ENCODE results near the gene ZNF385D.
A peak's percentile ranks its signal among the peaks of the same experiment; 100 is the strongest.

ZNF385D gene

GRCh38 chr3:21654241-21654640 lies 96.8 kb downstream of the ZNF385D start:
- no peaks in the 10 kb centered on the region for H3K79me1 ChIP-seq (replicated peaks; ENCODE audit: low read length, poor library complexity, severe bottlenecking)
- WGBS = 74% methylated on average over 4 of the region's 5 CpGs

GRCh38 chr3:21649519-21649918 lies 101.5 kb downstream of the ZNF385D start:
- H2AFZ ChIP-seq (ENCODE audit: low read depth, low read length) = no peak overlapping the region
- H2AK5ac ChIP-seq (ENCODE audit: low read length, severe bottlenecking) = no peak overlapping the region
- H4K91ac ChIP-seq (ENCODE audit: low read length) = no peak overlapping the region
- no peak overlapping the region for H2BK120ac ChIP-seq (ENCODE audit: low read depth, low read length)
- WGBS = no CpG with 5 or more reads among the region's 1 CpG
- H2BK5ac ChIP-seq (ENCODE audit: low read depth, low read length, poor library complexity, severe bottlenecking) = no peak overlapping the region
- H4K8ac ChIP-seq (ENCODE audit: low read length) = no peak overlapping the region
- H3K14ac ChIP-seq (ENCODE audit: low read length in 2 of 2) = no peak overlapping the region
- no peak overlapping the region for H3K9ac ChIP-seq (ENCODE audit: low read length)
- H3K4ac ChIP-seq (ENCODE audit: low read depth in 1 of 2, low read length in 2 of 2) = no peak overlapping the region
- no peak overlapping the region for H3K4me3 ChIP-seq (ENCODE audit: insufficient read depth in 1 of 2, low read depth in 1 of 2, low read length in 2 of 2)
- H3K4me1 ChIP-seq (ENCODE audit: control insufficient read depth, insufficient read depth, low read depth, low read length) = peaks cover 3% of the 10 kb centered on the region
- no peak overlapping the region for H3K18ac ChIP-seq (ENCODE audit: low read depth in 1 of 2, low read length in 2 of 2)
- no peak overlapping the region for H3K27ac ChIP-seq (ENCODE audit: low read length, poor library complexity, severe bottlenecking)
- H3K79me1 ChIP-seq (replicated peaks; ENCODE audit: low read length, poor library complexity, severe bottlenecking) = peaks cover 4% of the 10 kb centered on the region
- H3K4me2 ChIP-seq (ENCODE audit: low read length, poor library complexity, severe bottlenecking) = no peak overlapping the region
- H2BK15ac ChIP-seq (ENCODE audit: low read depth, poor library complexity, severe bottlenecking) = no peak overlapping the region
- H2BK12ac ChIP-seq (ENCODE audit: low read length in 2 of 2) = no peak overlapping the region
- DNase-seq = no peak
- H3K27me3 ChIP-seq (ENCODE audit: control insufficient read depth in 1 of 2, insufficient read depth in 1 of 2, low read length in 2 of 2) = no peaks in the 10 kb centered on the region
- peaks cover 0 to 5% of the 10 kb centered on the region in 2 experiments for H3K36me3 ChIP-seq (ENCODE audit: control insufficient read depth in 1 of 2, insufficient read depth in 2 of 2, low read depth in 1 of 2, low read length in 2 of 2)
- H3K23ac ChIP-seq (ENCODE audit: low read length in 2 of 2) = no peak overlapping the region
- no peaks in the 10 kb centered on the region for H3K9me3 ChIP-seq (ENCODE audit: control insufficient read depth, low read length)

More at GRCh38 chr3:21654241-21654640, 96.8 kb downstream of the ZNF385D start:
- no peak overlapping the region for H3K4me3 ChIP-seq (ENCODE audit: insufficient read depth in 1 of 2, low read depth in 1 of 2, low read length in 2 of 2)
- H4K8ac ChIP-seq (ENCODE audit: low read length) = no peak overlapping the region
- H3K23ac ChIP-seq (ENCODE audit: low read length in 2 of 2) = no peak overlapping the region
- H2AK5ac ChIP-seq (ENCODE audit: low read length, severe bottlenecking) = no peak overlapping the region
- H3K27ac ChIP-seq (ENCODE audit: low read length, poor library complexity, severe bottlenecking) = no peak overlapping the region
- H2BK120ac ChIP-seq (ENCODE audit: low read depth, low read length) = no peak overlapping the region
- H3K27me3 ChIP-seq (ENCODE audit: control insufficient read depth in 1 of 2, insufficient read depth in 1 of 2, low read length in 2 of 2) = no peaks in the 10 kb centered on the region
- H3K4me2 ChIP-seq (ENCODE audit: low read length, poor library complexity, severe bottlenecking) = no peak overlapping the region
- H3K18ac ChIP-seq (ENCODE audit: low read depth in 1 of 2, low read length in 2 of 2) = no peak overlapping the region
- no peak overlapping the region for H2BK5ac ChIP-seq (ENCODE audit: low read depth, low read length, poor library complexity, severe bottlenecking)
- H4K91ac ChIP-seq (ENCODE audit: low read length) = no peak overlapping the region
- no peaks in the 10 kb centered on the region for H3K9me3 ChIP-seq (ENCODE audit: control insufficient read depth, low read length)
- H3K4ac ChIP-seq (ENCODE audit: low read depth in 1 of 2, low read length in 2 of 2) = no peak overlapping the region
- H3K4me1 ChIP-seq (ENCODE audit: control insufficient read depth, insufficient read depth, low read depth, low read length) = no peaks in the 10 kb centered on the region
- no peak overlapping the region for H2AFZ ChIP-seq (ENCODE audit: low read depth, low read length)
- H3K36me3 ChIP-seq (ENCODE audit: control insufficient read depth in 1 of 2, insufficient read depth in 2 of 2, low read depth in 1 of 2, low read length in 2 of 2) = peaks cover 0 to 6% of the 10 kb centered on the region in 2 experiments
- H2BK15ac ChIP-seq (ENCODE audit: low read depth, poor library complexity, severe bottlenecking) = no peak overlapping the region
- no peak overlapping the region for H3K14ac ChIP-seq (ENCODE audit: low read length in 2 of 2)
- no peak overlapping the region for H2BK12ac ChIP-seq (ENCODE audit: low read length in 2 of 2)
- no peak for DNase-seq
- H3K9ac ChIP-seq (ENCODE audit: low read length) = no peak overlapping the region

GRCh38 chr3:21647961-21648360 lies 103.0 kb downstream of the ZNF385D start:
- Histone ChIP-seq H3K18ac (ENCODE audit: low read depth in 1 of 2, low read length in 2 of 2) (no peak overlapping the region), H3K9me3 (ENCODE audit: control insufficient read depth, low read length) (no peaks in the 10 kb centered on the region), H3K79me1 (replicated peaks; ENCODE audit: low read length, poor library complexity, severe bottlenecking) (peaks cover 7% of the 10 kb centered on the region), H3K4me2 (ENCODE audit: low read length, poor library complexity, severe bottlenecking) (no peak overlapping the region), H3K23ac (ENCODE audit: low read length in 2 of 2) (no peak overlapping the region), H3K4ac (ENCODE audit: low read depth in 1 of 2, low read length in 2 of 2) (no peak overlapping the region), H3K9ac (ENCODE audit: low read length) (no peak overlapping the region), H2BK120ac (ENCODE audit: low read depth, low read length) (no peak overlapping the region), H3K14ac (ENCODE audit: low read length in 2 of 2) (no peak overlapping the region), H3K4me3 (ENCODE audit: insufficient read depth in 1 of 2, low read depth in 1 of 2, low read length in 2 of 2) (no peak overlapping the region), H4K91ac (ENCODE audit: low read length) (no peak overlapping the region), H2BK12ac (ENCODE audit: low read length in 2 of 2) (no peak overlapping the region), H2BK5ac (ENCODE audit: low read depth, low read length, poor library complexity, severe bottlenecking) (no peak overlapping the region), H2BK15ac (ENCODE audit: low read depth, poor library complexity, severe bottlenecking) (no peak overlapping the region), H3K4me1 (ENCODE audit: control insufficient read depth, insufficient read depth, low read depth, low read length) (peaks cover 3% of the 10 kb centered on the region), H3K27ac (ENCODE audit: low read length, poor library complexity, severe bottlenecking) (no peak overlapping the region), H2AFZ (ENCODE audit: low read depth, low read length) (no peak overlapping the region), H4K8ac (ENCODE audit: low read length) (no peak overlapping the region), H3K36me3 (ENCODE audit: control insufficient read depth in 1 of 2, insufficient read depth in 2 of 2, low read depth in 1 of 2, low read length in 2 of 2) (peaks cover 0 to 5% of the 10 kb centered on the region in 2 experiments), H3K27me3 (ENCODE audit: control insufficient read depth in 1 of 2, insufficient read depth in 1 of 2, low read length in 2 of 2) (no peaks in the 10 kb centered on the region), H2AK5ac (ENCODE audit: low read length, severe bottlenecking) (no peak overlapping the region)
- DNase-seq = no peak
- WGBS = 93% methylated on average over 2 of the region's 4 CpGs

- peaks cover 13% of the 10 kb centered on the region for H3K79me1 ChIP-seq (replicated peaks; ENCODE audit: low read length, poor library complexity, severe bottlenecking)
- no peak overlapping the region for H3K14ac ChIP-seq (ENCODE audit: low read length in 2 of 2)
- H3K36me3 ChIP-seq (ENCODE audit: control insufficient read depth in 1 of 2, insufficient read depth in 2 of 2, low read depth in 1 of 2, low read length in 2 of 2) = peaks cover 0 to 5% of the 10 kb centered on the region in 2 experiments
- H2BK120ac ChIP-seq (ENCODE audit: low read depth, low read length) = no peak overlapping the region
- H2AK5ac ChIP-seq (ENCODE audit: low read length, severe bottlenecking) = no peak overlapping the region
- H3K4me2 ChIP-seq (ENCODE audit: low read length, poor library complexity, severe bottlenecking) = no peak overlapping the region
- H3K23ac ChIP-seq (ENCODE audit: low read length in 2 of 2) = no peak overlapping the region
- H3K9ac ChIP-seq (ENCODE audit: low read length) = peak overlapping the region; percentile 73
- H3K27ac ChIP-seq (ENCODE audit: low read length, poor library complexity, severe bottlenecking) = no peak overlapping the region
- no peak overlapping the region for H4K91ac ChIP-seq (ENCODE audit: low read length)
- H3K4me3 ChIP-seq (ENCODE audit: insufficient read depth in 1 of 2, low read depth in 1 of 2, low read length in 2 of 2) = peak overlapping the region in 1 of 2 experiments; percentile 57
- H2BK12ac ChIP-seq (ENCODE audit: low read length in 2 of 2) = no peak overlapping the region
- no peak overlapping the region for H2BK5ac ChIP-seq (ENCODE audit: low read depth, low read length, poor library complexity, severe bottlenecking)
- no peak for DNase-seq
- H2AFZ ChIP-seq (ENCODE audit: low read depth, low read length) = no peak overlapping the region
- WGBS = 64% methylated on average over 2 of the region's 4 CpGs
- no peak overlapping the region for H2BK15ac ChIP-seq (ENCODE audit: low read depth, poor library complexity, severe bottlenecking)
- H4K8ac ChIP-seq (ENCODE audit: low read length) = no peak overlapping the region
- H3K18ac ChIP-seq (ENCODE audit: low read depth in 1 of 2, low read length in 2 of 2) = no peak overlapping the region
- no peaks in the 10 kb centered on the region for H3K27me3 ChIP-seq (ENCODE audit: control insufficient read depth in 1 of 2, insufficient read depth in 1 of 2, low read length in 2 of 2)
- H3K4me1 ChIP-seq (ENCODE audit: control insufficient read depth, insufficient read depth, low read depth, low read length) = peaks cover 3% of the 10 kb centered on the region
- H3K4ac ChIP-seq (ENCODE audit: low read depth in 1 of 2, low read length in 2 of 2) = no peak overlapping the region
- no peaks in the 10 kb centered on the region for H3K9me3 ChIP-seq (ENCODE audit: control insufficient read depth, low read length)
These were observed 105.7 kb downstream of the ZNF385D start for GRCh38 chr3:21645121-21645897.
